OCI-LY1 (cell line): ENCODE measurements around the gene LBHD2.

Experiments
- CTCF ChIP-seq: fragments of 200-600 bp; sonication (generic), shearing (Covaris generic); IDR thresholded peaks from 2 replicates; pipeline ENCODE4 v1.5.1; 2017; ENCODE audit warnings: mild to moderate bottlenecking, antibody characterized with exemption, low read length, moderate library complexity, mixed read lengths
- EZH2 ChIP-seq: fragments of 200-600 bp; sonication (generic), shearing (Covaris generic); IDR thresholded peaks from 2 replicates; pipeline ENCODE4 v1.8.0; 2017; ENCODE audit warnings: borderline replicate concordance, mixed run types, mild to moderate bottlenecking, antibody characterized with exemption, low read length, moderate library complexity, mixed read lengths

DNA sequence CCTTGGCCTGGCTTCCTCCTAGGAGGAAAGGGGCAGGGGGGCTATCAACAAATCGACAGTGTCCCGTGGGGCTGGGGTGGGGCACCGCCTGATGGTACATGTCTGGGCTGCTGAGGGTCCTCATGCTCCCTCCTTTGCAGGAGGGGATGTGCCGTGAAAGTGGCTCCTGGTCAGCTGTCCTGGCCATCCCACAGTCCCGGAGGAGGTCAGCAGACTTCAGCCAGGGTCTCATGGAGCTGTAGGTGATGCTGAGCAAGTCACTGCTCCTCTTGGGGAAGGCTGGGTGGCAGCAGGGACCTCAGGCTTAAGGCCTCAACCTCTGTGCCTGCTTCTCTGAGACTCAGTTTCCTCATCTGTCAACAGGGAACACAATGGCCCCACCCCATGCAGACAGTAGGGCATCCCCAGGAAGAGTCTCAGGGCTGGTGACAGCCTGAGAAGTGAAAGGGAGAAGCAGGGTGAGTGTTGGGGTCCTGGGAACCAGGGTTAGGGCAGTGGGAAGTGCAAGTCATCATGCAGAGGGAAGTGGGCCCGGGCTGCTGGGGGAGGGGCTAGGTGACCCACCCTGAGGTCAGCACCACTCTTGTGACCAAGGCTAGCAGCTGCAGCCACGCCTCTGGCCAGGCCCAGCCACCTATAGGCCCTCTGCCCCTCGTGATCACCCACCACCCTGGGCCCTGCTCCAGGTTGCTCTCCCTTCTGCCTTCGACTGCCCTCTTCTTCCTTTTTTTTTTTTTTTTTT is 34.8 kb downstream of the LBHD2 start:
- TF ChIP-seq CTCF (no peak), EZH2 (no peak)
